HG02642 (cell line): Measurements from ENCODE around the gene RNF125.
"Not testable (repeated sequence)": the region's sequence is repeated elsewhere in the genome, so short reads cannot be mapped to it uniquely, and the experiment has no call there.

Experiments used
- ATAC-seq: cut with Tn5 transposase; IDR thresholded peaks from one replicate; pipeline ENCODE4 v1.9.1; 2021; ENCODE audit warnings: mild to moderate bottlenecking; ENCODE audit not compliant: unreplicated experiment, poor library complexity

The RNF125 gene

DNA sequence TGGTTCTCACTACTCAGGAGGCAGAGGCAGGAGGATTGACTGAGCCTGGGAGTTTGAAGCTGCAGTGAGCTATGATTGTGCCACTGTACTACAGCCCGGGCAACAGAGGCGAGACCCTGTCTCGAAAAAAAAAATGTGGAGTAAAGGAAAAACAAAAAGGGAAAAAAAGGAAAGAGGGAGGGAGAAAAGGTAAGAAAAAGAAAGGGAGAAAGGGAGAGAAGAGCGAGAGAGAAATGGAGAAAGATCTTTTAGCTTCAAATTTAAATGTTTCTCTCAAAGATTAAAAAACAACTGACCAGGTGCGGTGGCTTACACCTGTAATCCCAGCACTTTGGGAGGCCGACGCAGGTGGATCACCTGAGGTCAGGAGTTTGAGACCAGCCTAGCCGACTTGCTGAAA is 65.2 kb downstream of the RNF125 start:
- ATAC-seq = no peak

DNA sequence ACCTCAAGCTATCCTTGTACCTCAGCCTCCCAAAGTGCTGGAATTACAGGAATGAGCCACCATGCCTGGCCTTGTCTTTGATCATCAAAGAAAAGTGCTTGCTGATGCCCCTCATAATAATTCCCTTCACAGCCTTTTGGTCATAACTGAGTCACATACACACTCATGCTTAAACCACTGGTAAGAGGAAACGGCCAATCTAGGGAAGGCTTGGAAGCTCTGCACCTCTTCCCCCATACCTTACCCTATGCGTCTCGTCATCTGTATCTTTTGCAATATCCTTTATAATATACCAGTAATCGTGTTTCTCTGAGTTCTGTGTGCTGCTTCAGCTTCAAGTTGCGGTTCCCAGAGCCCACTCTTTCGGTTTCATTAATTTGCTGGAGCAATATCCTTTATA is 68.3 kb downstream of the RNF125 start:
- ATAC-seq = no peak

DNA sequence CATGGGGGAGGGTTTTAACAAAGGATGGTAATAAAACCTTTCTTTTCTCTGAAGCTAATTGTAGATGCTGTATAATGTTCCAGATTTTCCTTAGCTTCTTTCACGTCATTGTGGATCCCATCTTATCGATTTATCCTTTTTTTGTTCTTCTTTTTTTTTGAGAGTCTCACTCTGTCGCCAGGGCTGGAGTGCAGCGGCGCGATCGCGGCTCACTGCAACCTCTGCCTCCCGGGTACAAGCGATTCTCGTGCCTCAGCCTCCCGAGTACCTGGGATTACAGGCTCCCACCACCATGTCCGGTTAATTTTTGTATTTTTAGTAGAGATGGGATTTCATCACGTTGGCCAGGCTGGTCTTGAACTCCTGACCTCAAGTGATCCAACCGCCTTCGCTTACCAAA is 72.2 kb downstream of the RNF125 start:
- not testable (repeated sequence) for ATAC-seq

DNA sequence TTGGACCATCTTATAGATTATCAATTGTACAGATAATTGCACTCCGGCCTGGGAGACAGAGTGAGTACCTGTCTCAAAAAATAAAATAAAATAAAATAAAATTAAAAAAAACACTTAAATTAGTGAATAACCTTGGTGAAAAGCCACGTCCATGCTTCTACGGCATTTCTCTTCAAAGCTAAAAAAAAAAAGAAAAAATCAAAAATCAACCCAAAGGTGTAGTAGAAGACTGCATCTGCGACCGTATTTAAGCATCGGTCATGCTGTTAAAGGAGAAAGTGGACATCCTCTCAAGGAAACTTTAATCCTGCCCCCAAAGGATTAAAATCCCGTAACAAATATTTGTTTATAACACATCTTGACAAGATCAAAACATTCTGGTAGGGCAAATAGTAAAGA is 72.7 kb downstream of the RNF125 start:
- no peak for ATAC-seq

DNA sequence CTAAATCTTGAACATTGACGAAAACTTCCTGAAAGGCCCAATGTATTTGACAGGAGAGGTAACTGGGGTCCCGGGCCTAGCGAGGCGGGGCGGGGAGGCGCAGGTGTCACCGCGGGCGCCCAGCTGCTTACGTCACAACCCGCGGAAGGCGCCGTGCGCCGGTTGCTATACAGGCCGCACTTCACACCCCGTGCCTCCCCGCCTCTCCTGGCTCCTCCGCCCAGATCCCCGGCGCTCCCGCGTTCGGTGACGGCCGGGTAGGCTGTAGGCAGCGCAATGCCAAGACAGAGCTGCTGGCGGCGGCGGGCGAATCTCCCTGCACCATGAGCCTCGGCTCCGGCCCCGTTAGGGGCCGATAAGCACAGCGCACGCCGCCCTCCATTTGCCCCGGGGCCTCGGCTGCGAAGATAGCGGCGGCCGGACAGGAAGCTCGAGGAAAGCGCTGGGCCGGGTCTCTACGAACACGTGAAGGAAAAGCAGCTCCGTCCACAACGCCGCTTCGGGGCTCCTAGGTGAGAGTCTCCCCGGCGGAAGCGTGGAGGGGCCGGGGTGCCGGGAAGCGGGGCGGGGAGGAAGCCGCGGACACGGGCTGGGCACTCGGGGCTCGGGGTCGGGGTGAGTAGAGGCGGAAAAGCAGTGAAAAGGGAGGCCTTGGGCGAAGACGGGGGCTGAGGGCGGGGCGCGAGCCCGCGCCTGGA is 73.2 kb downstream of the RNF125 start, which contains the start of gene RNF138:
Gene RNF138 (plus strand): TSS at position 151 of the 698 bp plus-strand sequence. CDS start 903 bp downstream, outside the sequence.
- ATAC-seq = peak; percentile 68

DNA sequence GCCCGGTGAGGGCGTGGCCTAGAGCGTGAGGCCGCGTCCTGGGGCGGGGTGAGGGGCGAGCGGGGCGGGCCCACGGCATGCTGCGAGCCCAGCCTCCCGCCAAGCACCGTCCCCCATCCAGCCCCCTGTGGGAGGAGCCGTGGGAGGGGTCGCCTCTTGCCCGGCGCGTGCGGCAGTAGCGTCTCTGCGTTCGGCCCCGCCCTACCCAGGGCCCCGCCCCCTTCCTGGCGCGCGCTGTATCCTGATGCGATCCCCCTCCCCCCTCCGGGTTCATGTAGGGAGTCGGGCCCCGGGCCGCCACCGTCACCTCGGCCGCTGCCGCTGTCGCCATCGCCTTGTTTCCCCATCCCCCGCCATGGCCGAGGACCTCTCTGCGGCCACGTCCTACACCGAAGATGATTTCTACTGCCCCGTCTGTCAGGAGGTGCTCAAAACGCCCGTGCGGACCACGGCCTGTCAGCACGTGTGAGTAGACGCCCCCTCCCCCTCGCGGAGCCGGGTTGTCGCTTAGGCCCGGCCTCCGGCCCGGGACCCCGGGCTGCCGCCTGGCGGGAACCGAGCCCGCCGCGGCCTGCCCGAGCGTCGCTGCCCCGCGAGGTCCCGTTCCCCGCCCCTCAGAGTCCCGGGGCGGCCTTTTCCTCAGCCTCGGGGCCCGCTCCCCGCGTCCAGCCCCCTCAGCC is 73.9 kb downstream of the RNF125 start:
- peak; percentile 85 for ATAC-seq

DNA sequence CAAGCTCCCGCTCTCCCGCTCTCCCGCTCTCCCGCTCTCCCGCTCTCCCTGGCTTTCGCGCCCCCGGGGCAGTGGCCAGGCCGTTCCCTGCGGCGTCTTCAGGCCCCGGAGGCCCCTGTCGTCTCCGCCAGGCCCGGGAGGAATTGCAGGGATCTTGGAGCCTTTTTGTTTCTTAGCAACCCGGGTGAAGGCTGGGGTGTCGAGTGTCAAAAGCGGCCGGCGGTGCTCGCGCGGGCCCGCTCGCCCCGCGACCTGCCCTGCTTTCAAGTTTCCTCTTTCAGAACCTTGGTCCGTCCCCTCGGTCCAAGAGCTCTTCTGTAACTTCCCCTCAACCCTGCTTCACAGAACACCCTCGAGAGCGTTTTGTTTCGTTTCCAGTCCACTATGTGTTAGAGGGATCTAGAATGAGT is 74.5 kb downstream of the RNF125 start:
- peak; percentile 33 for ATAC-seq

DNA sequence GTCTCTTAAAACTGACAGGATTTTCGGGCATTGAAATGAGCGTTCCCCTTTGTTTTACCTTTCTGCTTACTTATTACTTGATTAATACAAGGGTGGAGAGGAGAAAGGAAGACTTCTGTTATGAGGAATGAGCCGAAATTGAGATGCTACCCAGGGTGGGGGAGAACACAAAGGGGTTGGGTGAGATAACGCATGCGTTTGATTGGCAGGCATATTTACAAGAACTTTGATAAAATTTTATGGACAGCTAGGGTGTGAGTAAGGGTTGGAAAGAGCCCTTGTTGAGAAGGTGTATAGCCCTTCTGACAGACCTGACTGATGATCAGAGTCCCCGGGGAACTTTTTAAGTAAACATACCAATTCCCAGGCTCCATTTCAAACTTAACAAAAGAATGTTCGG is 74.9 kb downstream of the RNF125 start:
- ATAC-seq = no peak

DNA sequence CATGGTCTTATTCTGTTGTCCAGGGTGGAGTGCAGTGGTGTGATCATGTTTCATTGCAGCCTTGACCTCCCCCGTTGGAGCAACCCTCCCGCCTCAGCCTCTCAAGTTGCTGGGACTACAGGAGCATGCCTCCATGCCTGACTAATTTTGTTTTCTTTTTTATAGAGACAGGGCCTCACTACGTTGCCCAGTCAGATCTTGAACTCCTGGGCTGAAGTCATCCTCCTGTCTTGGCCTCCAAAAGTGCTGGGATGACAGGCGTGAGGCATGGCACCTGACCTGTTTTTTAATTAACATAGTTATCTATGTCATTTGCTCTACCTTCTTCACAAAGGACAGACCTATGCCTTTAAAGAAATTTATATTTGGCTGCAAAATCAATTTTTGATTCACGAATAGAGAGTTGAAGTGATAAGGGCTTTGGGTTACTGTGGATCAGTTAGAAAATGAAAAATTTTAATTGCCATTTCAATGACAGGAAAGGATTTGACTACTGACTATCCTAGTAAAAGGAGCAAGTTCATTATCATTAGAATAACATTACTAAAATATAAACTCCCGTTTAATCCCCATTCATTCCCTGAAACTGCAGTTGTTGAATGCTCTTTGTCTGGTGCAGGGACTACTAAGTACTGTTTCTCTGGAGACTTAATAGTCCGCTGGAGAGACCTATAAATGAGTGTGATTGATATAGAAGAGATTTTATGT is 76.7 kb downstream of the RNF125 start:
- ATAC-seq = no peak

DNA sequence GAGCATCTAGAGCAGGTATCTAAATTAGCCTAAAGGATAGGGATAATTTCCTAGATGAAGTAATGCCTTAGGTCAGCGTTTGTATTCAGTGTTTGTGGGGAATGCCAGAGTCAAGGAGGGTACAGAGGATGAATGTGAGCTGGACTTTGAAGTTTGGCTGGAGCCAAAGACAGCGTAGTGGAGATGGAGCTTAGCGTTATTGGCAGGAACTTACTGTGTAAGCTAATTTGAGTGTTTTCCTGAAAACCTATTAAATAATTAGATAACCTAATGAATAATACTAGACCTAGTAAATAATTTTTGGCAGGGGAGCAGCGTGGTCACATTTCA is 77.2 kb downstream of the RNF125 start:
- no peak for ATAC-seq

DNA sequence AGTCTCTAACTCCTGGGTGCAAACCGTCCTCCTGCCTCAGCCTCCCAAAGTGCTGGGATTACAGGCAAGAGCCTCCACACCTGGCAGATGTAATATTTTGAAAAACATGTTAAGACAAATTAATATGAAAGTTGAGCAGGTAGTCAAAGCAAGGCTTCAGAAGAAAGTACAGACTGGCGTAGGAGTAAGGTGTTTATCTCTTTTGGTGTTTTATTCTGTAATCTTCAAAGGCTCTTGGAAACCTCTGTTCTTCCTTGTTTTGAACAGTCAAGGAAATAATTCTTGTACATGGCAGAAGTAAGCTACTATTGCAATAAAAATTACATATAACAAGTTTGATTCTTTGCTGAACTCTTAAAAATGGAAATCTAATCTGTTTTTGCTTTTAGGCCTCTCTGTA is 78.3 kb downstream of the RNF125 start:
- ATAC-seq = no peak

DNA sequence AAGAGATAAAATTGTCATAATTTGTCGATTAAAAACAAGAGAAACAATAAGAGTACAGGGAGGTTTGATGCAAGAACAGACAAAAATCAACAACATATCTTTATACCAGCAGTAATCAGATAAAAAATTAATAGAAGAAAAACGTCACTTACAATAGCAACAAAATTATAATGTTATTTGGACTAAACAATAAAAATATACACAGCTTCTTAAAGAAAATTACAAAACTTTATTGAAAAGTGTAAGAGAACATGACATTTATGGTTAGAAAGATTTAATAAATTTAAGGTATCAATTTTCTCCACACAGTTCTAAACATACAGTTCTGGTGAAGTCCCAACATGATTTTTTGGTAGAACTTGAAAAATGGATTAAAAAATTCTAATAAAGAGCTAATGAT is 85.9 kb downstream of the RNF125 start:
- no peak for ATAC-seq

DNA sequence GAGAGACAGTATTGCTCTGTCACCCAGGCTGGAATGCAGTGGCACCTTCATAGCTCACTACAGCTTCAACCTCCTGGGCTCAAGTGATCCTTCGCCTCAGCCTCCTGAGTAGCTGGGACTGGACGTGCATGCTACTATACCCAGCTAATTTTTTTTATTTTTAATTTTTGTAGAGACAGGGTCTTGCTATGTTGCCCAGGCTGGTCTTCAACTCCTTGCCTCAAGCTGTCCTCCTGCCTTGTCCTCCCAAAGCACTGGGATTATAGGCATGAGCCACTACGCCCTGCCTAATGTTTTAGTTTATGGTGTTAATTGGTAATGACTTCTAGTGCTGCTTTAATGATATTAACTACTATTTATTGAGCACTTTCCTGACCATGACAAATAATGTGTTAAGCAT is 91.4 kb downstream of the RNF125 start:
- ATAC-seq = no peak

DNA sequence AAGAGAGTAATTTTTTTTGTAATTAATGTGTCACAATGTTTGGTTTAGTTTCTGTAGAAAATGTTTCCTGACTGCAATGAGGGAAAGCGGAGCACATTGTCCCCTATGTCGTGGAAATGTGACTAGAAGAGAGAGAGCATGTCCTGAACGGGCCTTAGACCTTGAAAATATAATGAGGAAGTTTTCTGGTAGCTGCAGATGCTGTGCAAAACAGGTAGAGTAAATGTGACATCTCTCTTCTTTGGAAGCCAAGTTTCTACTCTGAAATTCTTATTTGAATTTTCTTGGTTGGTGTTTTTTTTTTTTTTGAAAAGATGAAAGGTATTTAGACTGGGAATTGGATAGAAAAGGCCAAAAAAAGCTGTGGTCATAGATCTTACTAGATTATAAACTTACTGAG is 93.1 kb downstream of the RNF125 start:
- ATAC-seq = no peak

DNA sequence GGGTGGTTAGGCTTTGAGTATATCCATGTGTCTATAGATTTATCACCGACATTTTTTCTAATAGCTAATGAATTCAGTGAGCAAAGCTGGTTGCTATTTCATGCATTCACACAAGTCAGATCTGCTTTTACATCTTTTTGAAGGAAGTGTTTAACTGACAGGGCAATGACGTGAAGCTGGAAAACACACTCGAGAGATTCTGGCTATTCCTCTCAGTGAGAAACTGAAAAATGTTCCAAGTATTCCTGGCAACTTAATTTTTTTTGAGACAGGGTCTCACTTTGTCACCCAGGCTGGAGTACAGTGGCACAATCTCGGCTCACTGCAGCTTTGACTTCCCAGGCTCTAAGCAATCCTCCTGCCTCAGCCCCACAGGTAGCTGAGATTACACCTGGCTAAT is 94.2 kb downstream of the RNF125 start:
- no peak for ATAC-seq

DNA sequence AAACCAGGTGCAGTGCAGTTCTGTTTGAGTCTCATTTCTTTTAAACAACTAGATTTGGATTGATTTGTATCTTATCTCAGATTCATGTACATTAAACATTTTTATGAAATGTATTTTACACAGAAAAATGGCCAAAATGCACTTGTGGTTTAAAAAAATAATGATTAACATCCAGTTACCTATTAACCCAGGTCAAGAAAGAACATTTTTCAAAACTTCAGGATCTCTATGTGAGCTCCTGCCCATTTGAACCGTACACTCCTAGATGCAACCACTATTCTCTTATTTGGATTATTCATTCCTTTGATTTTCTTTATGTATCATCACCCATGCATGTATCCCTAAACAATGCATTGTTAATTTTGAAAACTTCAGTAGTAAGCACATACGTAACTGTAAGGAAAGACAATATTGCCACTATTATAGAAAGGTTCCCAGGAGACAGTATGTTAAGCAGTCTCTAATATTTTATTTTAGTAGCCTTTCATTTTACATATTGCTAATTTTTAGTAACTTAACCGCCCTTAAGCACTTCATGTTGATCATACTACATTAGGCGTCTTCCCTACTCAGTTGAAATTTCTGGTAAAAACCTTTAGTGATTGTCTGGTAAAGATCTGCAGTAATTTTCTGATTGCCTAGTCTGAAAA is 95.8 kb downstream of the RNF125 start:
- no peak for ATAC-seq

DNA sequence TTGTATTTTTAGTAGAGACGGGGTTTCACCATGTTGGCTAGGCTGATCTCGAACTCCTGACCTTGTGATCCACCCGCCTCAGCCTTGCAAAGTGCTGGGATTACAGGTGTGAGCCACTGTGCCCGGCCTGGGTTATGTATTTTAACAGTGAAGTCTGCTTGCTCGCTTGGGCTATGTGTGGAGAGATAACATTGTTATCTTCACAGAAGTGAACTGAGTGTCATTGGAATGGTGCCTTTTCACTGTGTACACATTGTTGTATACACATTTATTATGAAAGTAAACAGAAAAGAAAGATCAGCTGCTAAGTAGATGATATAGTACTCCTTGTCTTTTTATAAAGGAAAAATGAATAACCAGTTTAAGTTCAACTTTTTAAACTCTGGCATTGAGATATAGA is 103.4 kb downstream of the RNF125 start:
- no peak for ATAC-seq
